HL-60 (cell line): Measurements from ENCODE around the gene ZBTB45.
A peak's percentile ranks its signal among the peaks of the same experiment; 100 is the strongest.

Experiments
- DNase-seq, 2 experiments: peaks; one replicate each; pipeline ENCODE4 v3.0.0-alpha.2; 2010 to 2020; ENCODE audit warnings: low read depth in 1 of 2, low spot score in 1 of 2
- H3K27ac ChIP-seq: fragments of 250-450 bp; sonication (Bioruptor Pico); replicated peaks from 2 replicates; pipeline ENCODE4 v1.5.1; 2020; ENCODE audit warnings: mild to moderate bottlenecking, moderate library complexity
- H3K27me3 ChIP-seq: fragments of 250-450 bp; sonication (Bioruptor Pico); 2 replicates; pipeline ENCODE4 v1.5.1; 2021; ENCODE audit warnings: mild to moderate bottlenecking, moderate library complexity; ENCODE audit not compliant: insufficient read depth, poor library complexity, severe bottlenecking
- H3K4me3 ChIP-seq: replicated peaks from 2 replicates; pipeline ENCODE4 v1.5.1; 2011; ENCODE audit warnings: mild to moderate bottlenecking, control low read depth, low read length; ENCODE audit not compliant: insufficient read depth
- GABPA ChIP-seq: IDR thresholded peaks from 2 replicates; pipeline ENCODE4 v1.6.1; 2012; ENCODE audit warnings: low read depth
- POLR2AphosphoS5 ChIP-seq: IDR thresholded peaks from 2 replicates; pipeline ENCODE4 v1.6.1; 2012; ENCODE audit warnings: low read depth
- SPI1 ChIP-seq: IDR thresholded peaks from 2 replicates; pipeline ENCODE4 v1.6.1; 2012; ENCODE audit warnings: low read depth, mild to moderate bottlenecking, borderline replicate concordance
- TF ChIP-seq, protein P1 (sequence below): IDR thresholded peaks from 2 replicates; pipeline ENCODE4 v1.6.1; 2012; ENCODE audit warnings: low read depth; ENCODE audit not compliant: insufficient replicate concordance
- TF ChIP-seq, protein P2 (sequence below): IDR thresholded peaks from one replicate; pipeline ENCODE4 v1.5.1; 2011; ENCODE audit warnings: low read length, control low read depth, inconsistent platforms; ENCODE audit not compliant: insufficient read depth

The ZBTB45 gene

DNA sequence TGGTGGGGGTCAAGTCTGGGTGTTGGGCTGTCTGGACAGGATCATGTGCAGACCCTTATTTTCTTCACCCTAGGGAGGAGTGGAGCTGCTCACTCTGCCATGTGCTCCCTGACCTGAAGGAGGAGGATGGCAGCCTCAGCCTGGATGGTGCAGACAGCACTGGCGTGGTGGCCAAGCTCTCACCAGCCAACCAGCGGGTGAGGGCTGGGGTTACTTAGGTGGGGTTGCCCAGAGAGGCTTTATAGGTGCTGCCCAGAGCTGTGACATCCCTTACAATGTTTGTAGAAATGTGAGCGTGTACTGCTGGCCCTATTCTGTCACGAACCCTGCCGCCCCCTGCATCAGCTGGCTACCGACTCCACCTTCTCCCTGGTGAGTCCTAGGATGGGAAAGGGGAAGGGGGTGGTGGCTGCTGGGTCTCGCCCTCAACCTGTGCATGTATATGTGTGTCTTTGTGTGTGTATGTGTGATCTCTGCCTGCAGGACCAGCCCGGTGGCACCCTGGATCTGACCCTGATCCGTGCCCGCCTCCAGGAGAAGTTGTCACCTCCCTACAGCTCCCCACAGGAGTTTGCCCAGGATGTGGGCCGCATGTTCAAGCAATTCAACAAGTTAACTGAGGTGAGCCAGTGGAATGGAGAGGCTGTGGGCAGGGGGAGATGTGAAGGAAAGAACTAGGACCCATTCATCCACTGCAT lies 30.2 kb upstream of the ZBTB45 start:
- no peak overlapping the region for H3K27ac ChIP-seq
- H3K27me3 ChIP-seq: no peaks in the 10 kb centered on the region
- no peak overlapping the region for H3K4me3 ChIP-seq
- TF ChIP-seq SPI1 (no peak), POLR2AphosphoS5 (peak; percentile 15; the same call in 1 of the 2 replicates)
- DNase-seq: no peak

DNA sequence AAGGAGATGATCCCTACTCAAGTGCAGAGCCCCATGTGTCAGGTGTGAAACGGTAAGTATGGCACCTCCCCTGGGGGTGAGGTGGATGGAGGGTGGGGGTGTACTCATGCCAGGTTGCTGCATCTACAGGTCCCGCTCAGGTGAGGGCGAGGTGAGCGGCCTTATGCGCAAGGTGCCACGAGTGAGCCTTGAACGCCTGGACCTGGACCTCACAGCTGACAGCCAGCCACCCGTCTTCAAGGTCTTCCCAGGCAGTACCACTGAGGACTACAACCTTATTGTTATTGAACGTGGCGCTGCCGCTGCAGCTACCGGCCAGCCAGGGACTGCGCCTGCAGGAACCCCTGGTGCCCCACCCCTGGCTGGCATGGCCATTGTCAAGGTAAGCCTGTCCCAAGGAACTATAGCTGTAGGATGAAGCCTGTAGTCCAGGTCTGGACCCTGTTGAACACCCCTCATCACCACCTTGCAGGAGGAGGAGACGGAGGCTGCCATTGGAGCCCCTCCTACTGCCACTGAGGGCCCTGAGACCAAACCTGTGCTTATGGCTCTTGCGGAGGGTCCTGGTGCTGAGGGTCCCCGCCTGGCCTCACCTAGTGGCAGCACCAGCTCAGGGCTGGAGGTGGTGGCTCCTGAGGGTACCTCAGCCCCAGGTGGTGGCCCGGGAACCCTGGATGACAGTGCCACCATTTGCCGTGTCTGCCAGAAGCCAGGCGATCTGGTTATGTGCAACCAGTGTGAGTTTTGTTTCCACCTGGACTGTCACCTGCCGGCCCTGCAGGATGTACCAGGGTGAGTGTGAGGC lies 29.5 kb upstream of the ZBTB45 start:
- Histone ChIP-seq H3K4me3 (no peak overlapping the region), H3K27me3 (no peaks in the 10 kb centered on the region), H3K27ac (no peak overlapping the region)
- DNase-seq: no peak
- no peak for TF ChIP-seq GABPA

DNA sequence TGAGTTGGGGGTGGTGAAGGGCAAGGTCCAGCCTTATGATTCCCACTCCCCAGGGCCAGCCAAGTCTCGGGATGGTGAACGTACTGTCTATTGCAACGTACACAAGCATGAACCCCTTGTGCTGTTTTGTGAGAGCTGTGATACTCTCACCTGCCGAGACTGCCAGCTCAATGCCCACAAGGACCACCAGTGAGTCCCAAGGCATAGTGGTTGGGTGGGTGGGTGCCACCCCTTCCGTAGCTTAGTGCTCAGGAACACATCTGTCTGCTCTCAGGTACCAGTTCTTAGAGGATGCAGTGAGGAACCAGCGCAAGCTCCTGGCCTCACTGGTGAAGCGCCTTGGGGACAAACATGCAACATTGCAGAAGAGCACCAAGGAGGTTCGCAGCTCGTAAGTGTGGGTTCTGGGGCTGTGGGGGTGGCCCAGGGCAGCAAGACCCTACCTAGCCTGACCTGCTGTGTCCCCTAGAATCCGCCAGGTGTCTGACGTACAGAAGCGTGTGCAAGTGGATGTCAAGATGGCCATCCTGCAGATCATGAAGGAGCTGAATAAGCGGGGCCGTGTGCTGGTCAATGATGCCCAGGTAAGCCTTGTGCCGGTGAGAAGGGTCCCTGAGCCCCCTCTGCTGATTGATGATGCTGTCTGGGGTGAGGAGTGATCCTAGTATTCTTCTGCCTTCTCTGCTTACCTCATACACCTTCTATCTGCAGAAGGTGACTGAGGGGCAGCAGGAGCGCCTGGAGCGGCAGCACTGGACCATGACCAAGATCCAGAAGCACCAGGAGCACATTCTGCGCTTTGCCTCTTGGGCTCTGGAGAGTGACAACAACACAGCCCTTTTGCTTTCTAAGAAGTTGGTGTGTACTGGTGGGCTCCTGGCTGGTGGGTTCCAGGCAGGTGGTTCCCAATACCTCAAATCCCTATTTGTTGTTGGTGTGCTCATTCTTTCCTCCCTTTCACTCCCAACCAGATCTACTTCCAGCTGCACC lies 28.0 kb upstream of the ZBTB45 start:
- TF ChIP-seq GABPA (no peak), SPI1 (no peak), POLR2AphosphoS5 (no peak; the same call in 1 of the 2 replicates)
- TF ChIP-seq, protein P1, sequence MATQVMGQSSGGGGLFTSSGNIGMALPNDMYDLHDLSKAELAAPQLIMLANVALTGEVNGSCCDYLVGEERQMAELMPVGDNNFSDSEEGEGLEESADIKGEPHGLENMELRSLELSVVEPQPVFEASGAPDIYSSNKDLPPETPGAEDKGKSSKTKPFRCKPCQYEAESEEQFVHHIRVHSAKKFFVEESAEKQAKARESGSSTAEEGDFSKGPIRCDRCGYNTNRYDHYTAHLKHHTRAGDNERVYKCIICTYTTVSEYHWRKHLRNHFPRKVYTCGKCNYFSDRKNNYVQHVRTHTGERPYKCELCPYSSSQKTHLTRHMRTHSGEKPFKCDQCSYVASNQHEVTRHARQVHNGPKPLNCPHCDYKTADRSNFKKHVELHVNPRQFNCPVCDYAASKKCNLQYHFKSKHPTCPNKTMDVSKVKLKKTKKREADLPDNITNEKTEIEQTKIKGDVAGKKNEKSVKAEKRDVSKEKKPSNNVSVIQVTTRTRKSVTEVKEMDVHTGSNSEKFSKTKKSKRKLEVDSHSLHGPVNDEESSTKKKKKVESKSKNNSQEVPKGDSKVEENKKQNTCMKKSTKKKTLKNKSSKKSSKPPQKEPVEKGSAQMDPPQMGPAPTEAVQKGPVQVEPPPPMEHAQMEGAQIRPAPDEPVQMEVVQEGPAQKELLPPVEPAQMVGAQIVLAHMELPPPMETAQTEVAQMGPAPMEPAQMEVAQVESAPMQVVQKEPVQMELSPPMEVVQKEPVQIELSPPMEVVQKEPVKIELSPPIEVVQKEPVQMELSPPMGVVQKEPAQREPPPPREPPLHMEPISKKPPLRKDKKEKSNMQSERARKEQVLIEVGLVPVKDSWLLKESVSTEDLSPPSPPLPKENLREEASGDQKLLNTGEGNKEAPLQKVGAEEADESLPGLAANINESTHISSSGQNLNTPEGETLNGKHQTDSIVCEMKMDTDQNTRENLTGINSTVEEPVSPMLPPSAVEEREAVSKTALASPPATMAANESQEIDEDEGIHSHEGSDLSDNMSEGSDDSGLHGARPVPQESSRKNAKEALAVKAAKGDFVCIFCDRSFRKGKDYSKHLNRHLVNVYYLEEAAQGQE: no peak
- TF ChIP-seq, protein P2, sequence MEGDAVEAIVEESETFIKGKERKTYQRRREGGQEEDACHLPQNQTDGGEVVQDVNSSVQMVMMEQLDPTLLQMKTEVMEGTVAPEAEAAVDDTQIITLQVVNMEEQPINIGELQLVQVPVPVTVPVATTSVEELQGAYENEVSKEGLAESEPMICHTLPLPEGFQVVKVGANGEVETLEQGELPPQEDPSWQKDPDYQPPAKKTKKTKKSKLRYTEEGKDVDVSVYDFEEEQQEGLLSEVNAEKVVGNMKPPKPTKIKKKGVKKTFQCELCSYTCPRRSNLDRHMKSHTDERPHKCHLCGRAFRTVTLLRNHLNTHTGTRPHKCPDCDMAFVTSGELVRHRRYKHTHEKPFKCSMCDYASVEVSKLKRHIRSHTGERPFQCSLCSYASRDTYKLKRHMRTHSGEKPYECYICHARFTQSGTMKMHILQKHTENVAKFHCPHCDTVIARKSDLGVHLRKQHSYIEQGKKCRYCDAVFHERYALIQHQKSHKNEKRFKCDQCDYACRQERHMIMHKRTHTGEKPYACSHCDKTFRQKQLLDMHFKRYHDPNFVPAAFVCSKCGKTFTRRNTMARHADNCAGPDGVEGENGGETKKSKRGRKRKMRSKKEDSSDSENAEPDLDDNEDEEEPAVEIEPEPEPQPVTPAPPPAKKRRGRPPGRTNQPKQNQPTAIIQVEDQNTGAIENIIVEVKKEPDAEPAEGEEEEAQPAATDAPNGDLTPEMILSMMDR: no peak
- Histone ChIP-seq H3K4me3 (peak overlapping the region; percentile 2; the same call in 1 of the 2 replicates), H3K27me3 (no peaks in the 10 kb centered on the region), H3K27ac (no peak overlapping the region)
- no peak for DNase-seq

DNA sequence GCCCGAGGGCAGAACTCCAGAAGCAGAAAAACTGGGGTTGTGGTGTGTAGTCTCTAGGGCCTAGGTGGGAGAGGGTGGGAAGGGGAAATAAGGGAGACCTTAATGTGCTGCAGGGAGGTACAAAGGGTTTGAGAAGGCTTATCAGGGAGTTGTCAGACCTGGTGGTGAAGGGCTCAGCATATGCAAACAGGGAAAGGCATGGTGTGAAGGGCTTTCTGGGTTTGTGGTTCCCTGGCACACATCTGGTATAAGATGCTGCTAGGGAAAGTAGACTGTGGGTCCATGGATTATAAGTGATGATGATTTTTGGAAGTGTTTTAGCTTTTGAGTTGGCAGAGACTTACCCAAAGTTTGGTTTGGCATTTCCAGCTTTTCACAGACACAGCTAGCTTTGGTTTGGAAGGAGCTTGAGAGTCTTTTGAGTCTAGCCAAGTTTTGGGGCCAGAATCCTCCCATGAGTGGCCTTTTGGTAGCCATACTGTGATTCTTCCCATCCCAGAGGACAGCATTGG lies 26.5 kb upstream of the ZBTB45 start:
- H3K4me3 ChIP-seq: peak overlapping the region; percentile 99

More for the DNA sequence above, 26.5 kb upstream of the ZBTB45 start:
- no peaks in the 10 kb centered on the region for H3K27me3 ChIP-seq
- DNase-seq: no peak
- TF ChIP-seq GABPA: no peak
- TF ChIP-seq, protein P1: no peak
- TF ChIP-seq POLR2AphosphoS5: no peak; the same call in 1 of the 2 replicates
- no peak for TF ChIP-seq SPI1
- TF ChIP-seq, protein P2: no peak
- H3K27ac ChIP-seq: 0 out of 2 replicates have a peak overlapping the region, but pooled peaks have one; percentile 15
